DMS53 treated with DMSO at 0.1 percent for 48 hours (cell line): ENCODE results near the gene USP49.
"Not testable (repeated sequence)": the region's sequence is repeated elsewhere in the genome, so short reads cannot be mapped to it uniquely, and the experiment has no call there.

ENCODE experiments used
- DNase-seq: peaks from one replicate; lab custom pipeline; 2025; ENCODE audit not compliant: unreplicated experiment; lab: John Stamatoyannopoulos, UW

The USP49 gene

GRCh38 chr6:41783106-41783780 is 111.9 kb downstream of the USP49 start:
- no peak for DNase-seq

GRCh38 chr6:41781366-41781730 is 113.8 kb downstream of the USP49 start:
- no peak for DNase-seq

- no peak for DNase-seq
Measured at GRCh38 chr6:41780551-41781365, 114.4 kb downstream of the USP49 start, which contains the start of gene PRICKLE4. Gene PRICKLE4, plus strand, starts transcription at chr6:41780782. Its CDS starts 2,692 bp downstream, at chr6:41783474.

GRCh38 chr6:41779788-41780550 is 115.2 kb downstream of the USP49 start, which contains the start of gene FRS3:
Gene FRS3, minus strand, starts transcription at chr6:41779900. Its CDS starts 2,913 bp downstream, at chr6:41776987.
- DNase-seq, result peak; percentile 90

- DNase-seq, result no peak
Measured at GRCh38 chr6:41779336-41779735, 115.8 kb downstream of the USP49 start.

- DNase-seq, result no peak
Measured at GRCh38 chr6:41778895-41779294, 116.3 kb downstream of the USP49 start.

- DNase-seq, result no peak
Measured at GRCh38 chr6:41777551-41778285, 117.5 kb downstream of the USP49 start.

GRCh38 chr6:41775293-41775882 is 119.8 kb downstream of the USP49 start:
- no peak for DNase-seq

GRCh38 chr6:41774841-41775240 is 120.3 kb downstream of the USP49 start:
- DNase-seq, result no peak

GRCh38 chr6:41771058-41771983 is 123.9 kb downstream of the USP49 start:
- DNase-seq, result no peak

- no peak for DNase-seq
Measured at GRCh38 chr6:41770381-41771057, 124.7 kb downstream of the USP49 start.

- DNase-seq, result no peak
Measured at GRCh38 chr6:41769376-41769775, 125.8 kb downstream of the USP49 start.

GRCh38 chr6:41768545-41769308 is 126.4 kb downstream of the USP49 start:
- DNase-seq, result peak; percentile 66

GRCh38 chr6:41767112-41767833 is 127.9 kb downstream of the USP49 start:
- no peak for DNase-seq

GRCh38 chr6:41766043-41766664 is 129.0 kb downstream of the USP49 start:
- DNase-seq, result not testable (repeated sequence)

GRCh38 chr6:41763470-41763869 is 131.7 kb downstream of the USP49 start:
- no peak for DNase-seq
